ENCODE results near the gene SACS.

The SACS gene

GRCh38 chr13:23433171-23434153 lies at the start of gene SACS:
TSS of gene SACS (minus strand) at chr13:23433702. CDS start at chr13:23411239, 22,463 bp downstream.
- in situ Hi-C loops (cut with MboI; ENCODE audit: low sequenced_read_pairs): no loop called here

- in situ Hi-C loops (cut with MboI; ENCODE audit: low sequenced_read_pairs): no loop called here
Observed at GRCh38 chr13:23480324-23480723, 46.8 kb upstream of the SACS start.

DNA sequence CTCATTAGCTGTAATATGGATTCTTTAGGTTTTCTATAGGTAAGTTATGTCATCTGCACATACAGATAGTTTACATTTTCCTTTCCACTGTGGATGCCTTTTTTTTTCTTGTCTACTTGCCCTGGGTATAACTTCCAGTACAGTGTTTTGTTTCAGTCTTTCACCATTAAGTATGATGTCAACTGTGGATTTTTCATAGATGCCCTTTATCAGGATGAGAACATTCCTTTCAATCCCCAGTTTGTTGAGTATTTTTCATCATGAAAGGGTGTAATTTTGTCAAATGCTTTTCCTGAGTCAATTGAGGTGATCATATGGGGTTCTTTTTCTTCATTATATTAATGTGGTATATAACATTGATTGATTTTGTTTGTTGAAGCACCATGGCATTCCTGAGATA lies 43.6 kb upstream of the SACS start:
- in situ Hi-C loops (cut with MboI; ENCODE audit: low sequenced_read_pairs): no loop called here

GRCh38 chr13:23473221-23473620 lies 39.7 kb upstream of the SACS start:
- in situ Hi-C loops (cut with MboI; ENCODE audit: low sequenced_read_pairs): no loop called here

- in situ Hi-C loops (cut with MboI; ENCODE audit: low sequenced_read_pairs): no loop called here
Observed at GRCh38 chr13:23472189-23472588, 38.7 kb upstream of the SACS start.

DNA sequence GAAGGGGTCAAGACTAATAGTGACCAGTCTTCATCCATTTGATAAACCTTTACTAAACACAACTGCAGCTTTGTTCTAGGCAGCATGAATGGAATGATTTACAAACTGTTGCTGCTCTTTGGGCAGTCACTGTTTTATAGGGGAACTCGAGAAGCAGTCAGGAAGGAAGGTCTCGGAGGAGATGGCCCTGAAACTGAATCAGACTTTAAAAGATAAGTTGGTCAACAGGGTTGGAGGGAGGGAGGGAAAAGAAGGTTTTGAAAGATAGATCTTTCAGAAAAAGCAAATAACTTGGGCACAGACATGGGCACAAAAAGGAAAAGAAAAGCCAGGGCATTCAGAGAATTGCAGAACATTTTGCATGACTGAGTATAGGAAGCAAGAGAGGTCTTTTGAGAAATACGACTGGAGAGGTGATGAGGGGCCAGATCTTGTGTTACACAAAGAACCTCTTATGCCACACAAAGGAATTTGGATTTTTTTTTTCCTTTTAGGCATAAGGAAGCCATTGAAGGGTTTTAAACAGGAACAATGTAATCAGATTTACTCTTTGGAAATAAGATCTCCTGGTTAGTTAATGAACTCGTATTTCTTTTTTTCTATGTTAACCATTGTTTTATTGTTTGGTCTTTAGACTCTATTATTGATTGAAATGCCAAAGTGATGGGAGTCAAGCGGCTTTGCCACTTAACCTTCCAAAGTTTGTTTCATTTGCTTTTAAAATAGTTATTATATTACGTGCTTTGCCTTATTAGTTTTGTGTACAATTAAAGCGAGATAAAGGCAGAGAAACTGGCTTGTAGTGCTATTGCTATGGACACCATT lies 37.5 kb upstream of the SACS start:
- in situ Hi-C loops (cut with MboI; ENCODE audit: low sequenced_read_pairs): no loop called here

DNA sequence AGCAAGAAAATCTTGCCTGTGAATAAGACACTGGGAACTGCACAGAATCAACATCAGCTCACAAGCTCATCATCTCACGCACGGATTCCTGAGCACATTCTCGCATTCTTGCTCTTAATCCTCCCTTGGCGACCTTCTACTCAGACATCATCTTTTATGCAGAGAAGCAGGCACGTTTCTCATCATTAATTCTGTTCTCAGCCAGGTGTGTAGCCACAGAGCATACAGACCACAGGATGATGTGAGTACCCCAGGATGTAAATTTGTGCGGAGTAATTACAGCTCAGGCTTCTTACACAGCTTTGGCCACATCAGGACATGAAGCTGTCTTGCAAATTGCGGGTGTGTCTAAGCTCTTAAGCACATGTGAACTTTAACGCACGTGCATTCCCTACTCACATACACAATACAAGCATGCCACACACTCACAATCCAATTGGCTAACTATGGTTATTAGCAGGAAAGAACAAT lies 36.5 kb upstream of the SACS start:
- in situ Hi-C loops (cut with MboI; ENCODE audit: low sequenced_read_pairs): no loop called here

- in situ Hi-C loops (cut with MboI; ENCODE audit: low sequenced_read_pairs): no loop called here
Observed at GRCh38 chr13:23468811-23469210, 35.3 kb upstream of the SACS start.

- in situ Hi-C loops (cut with MboI; ENCODE audit: low sequenced_read_pairs): no loop called here
Observed at GRCh38 chr13:23467932-23468278, 34.4 kb upstream of the SACS start.

- in situ Hi-C loops (cut with MboI; ENCODE audit: low sequenced_read_pairs): no loop called here
Observed at GRCh38 chr13:23467048-23467931, 33.8 kb upstream of the SACS start.

DNA sequence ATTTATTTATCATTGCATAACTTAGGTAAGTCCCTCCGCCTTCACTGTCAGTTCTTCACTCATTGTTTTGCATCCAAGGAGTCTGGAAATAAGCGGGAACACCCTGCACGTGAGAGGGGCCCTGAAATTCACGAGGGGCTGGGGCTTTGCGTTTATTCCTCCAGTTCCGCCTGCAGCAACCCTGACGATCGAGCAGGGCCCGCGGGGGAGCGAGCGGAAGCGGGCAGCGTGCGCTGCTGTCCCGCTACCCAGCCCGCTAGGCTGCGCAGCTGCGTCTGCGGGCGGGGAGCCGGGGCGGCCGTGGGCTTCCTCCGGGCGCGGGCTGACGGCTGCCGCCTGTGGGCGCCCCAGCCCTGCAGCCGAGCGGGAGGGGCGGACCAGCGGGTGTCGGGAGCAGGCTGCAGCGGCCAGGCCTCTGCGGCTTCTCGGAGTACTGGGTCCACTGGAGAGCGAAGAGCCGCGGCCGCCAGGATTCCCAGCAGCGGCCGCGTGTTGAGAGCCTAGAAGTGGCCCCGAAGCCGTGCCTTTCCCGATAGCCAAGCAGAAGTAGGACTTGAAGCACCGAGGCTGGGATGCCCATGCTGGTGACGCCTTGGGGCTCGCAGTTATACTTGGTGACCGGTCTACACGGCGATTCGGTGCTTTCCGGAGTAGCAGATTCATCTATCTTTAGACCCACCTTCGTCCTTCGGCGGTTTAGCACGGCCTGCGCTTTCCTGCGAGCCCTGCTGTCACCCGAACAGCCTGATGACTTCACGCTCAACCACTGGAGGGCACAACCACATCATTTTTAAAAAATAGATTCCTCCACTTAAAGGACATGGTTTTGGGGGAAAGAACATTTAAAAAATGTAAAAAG lies 32.9 kb upstream of the SACS start:
- in situ Hi-C loops (cut with MboI; ENCODE audit: low sequenced_read_pairs): no loop called here

GRCh38 chr13:23463661-23464060 lies 30.2 kb upstream of the SACS start:
- in situ Hi-C loops (cut with MboI; ENCODE audit: low sequenced_read_pairs): no loop called here

GRCh38 chr13:23462815-23463559 lies 29.5 kb upstream of the SACS start:
- in situ Hi-C loops (cut with MboI; ENCODE audit: low sequenced_read_pairs): no loop called here

DNA sequence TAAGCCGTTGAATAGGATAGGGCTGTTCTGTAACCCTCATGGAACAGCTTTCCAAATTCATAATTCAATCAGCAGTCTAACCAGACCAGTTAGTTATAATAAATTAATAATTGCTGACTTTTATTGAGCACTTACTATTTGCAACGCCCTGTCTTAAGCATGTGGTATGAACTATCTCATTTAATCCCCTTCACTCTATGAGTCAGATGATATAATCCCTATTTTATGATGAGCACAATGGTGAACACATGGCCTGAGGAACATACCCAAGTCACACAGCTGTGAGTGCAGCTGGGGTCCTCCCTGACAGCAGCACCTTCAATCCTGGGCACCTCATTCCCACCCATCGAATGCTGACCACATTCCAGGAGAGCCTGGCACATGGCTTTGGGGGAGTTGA lies 28.0 kb upstream of the SACS start:
- in situ Hi-C loops (cut with MboI; ENCODE audit: low sequenced_read_pairs): no loop called here

DNA sequence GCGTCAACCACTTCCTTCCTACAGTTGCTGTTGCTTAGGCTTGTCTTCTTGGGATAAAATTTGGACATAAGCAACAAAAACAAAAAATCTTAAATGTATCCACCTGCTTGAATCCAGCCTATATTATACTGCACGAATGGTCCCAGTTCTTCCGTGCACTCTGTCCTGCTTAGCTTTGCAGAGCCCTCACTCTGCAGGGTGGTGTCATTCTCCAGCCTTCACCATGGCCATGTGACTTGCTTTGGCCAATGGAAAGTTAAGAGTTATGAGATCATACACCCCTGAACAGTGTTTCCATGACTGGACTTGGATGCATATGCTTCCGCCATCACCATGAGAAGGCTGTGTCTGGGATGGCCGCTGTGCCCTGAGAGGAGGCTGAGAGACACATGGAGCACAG lies 27.4 kb upstream of the SACS start:
- in situ Hi-C loops (cut with MboI; ENCODE audit: low sequenced_read_pairs): no loop called here

- in situ Hi-C loops (cut with MboI; ENCODE audit: low sequenced_read_pairs): no loop called here
Observed at GRCh38 chr13:23460309-23460708, 26.8 kb upstream of the SACS start.

GRCh38 chr13:23458989-23459388 lies 25.5 kb upstream of the SACS start:
- in situ Hi-C loops (cut with MboI; ENCODE audit: low sequenced_read_pairs): no loop called here

- in situ Hi-C loops (cut with MboI; ENCODE audit: low sequenced_read_pairs): no loop called here
Observed at GRCh38 chr13:23456437-23457210, 23.1 kb upstream of the SACS start.
